Transverse colon (tissue), 4 donors: ENCODE data around the gene PRPF38A. TPM values are rescaled to one million over a fixed set of nuclear protein-coding genes. Genes with fewer than 3 reads are reported as not detected.

Experiments
- DNase-seq: peaks from one replicate; pipeline ENCODE4 v3.0.0-alpha.2; 2019
- H3K27ac ChIP-seq, 4 donors: fragments of 200-600 bp; sonication (generic); 2 replicates each; pipeline ENCODE4 v1.5.1; 2016 to 2018; ENCODE audit warnings: inconsistent platforms in 4 of 4
- H3K27me3 ChIP-seq: fragments of 200-600 bp; sonication (generic); 2 replicates; pipeline ENCODE4 v1.5.1; 2017; ENCODE audit warnings: inconsistent platforms
- H3K36me3 ChIP-seq, 4 donors: fragments of 200-600 bp; sonication (generic); 2 replicates each; pipeline ENCODE4 v1.5.1; 2017 to 2019; ENCODE audit warnings: inconsistent platforms in 4 of 4
- H3K4me1 ChIP-seq, 4 donors: fragments of 200-600 bp; sonication (generic); 2 replicates each; pipeline ENCODE4 v1.5.1; 2017 to 2020; ENCODE audit warnings: inconsistent platforms in 4 of 4
- H3K4me3 ChIP-seq, 4 donors: fragments of 200-600 bp; sonication (generic); 1 replicate in 1 of 4; 2 replicates in 3 of 4; pipeline versions ENCODE4 v1.5.1 to v1.6.1; 2017 to 2019; ENCODE audit warnings: inconsistent platforms in 4 of 4
- H3K9me3 ChIP-seq, 2 donors: fragments of 200-600 bp; sonication (generic); 2 replicates each; pipeline ENCODE4 v1.5.1; 2017 to 2019; ENCODE audit warnings: inconsistent platforms in 2 of 2
- CTCF ChIP-seq, 5 experiments: fragments of 200-600 bp in 3 of 5; fragments of 450-650 bp in 2 of 5; sonication (generic) in 3 of 5; IDR thresholded peaks; 1 replicate in 2 of 5; 2 replicates in 3 of 5; pipeline ENCODE4 v1.5.1; 2016 to 2017; ENCODE audit warnings: antibody characterized with exemption in 5 of 5, inconsistent platforms in 3 of 5, mild to moderate bottlenecking in 2 of 5, moderate library complexity in 1 of 5
- EP300 ChIP-seq: sonication (generic); formaldehyde crosslinking; IDR thresholded peaks from one replicate; pipeline ENCODE4 v1.6.1; 2017; ENCODE audit warnings: antibody characterized with exemption, low read depth
- POLR2A ChIP-seq: fragments of 450-650 bp; IDR thresholded peaks from one replicate; pipeline ENCODE4 v1.6.1; 2016; ENCODE audit warnings: antibody characterized with exemption, mild to moderate bottlenecking, moderate library complexity
- POLR2AphosphoS5 ChIP-seq, 3 donors: sonication (generic); formaldehyde crosslinking; IDR thresholded peaks; one replicate each; pipeline ENCODE4 v1.6.1; 2016; ENCODE audit warnings: antibody characterized with exemption in 3 of 3
- WGBS, 2 donors: methylation state at CpG; one replicate each; pipeline ENCODE4 v1.1.5; 2018; ENCODE audit warnings: low coverage in 1 of 2; 5-methylcytosine and 5-hydroxymethylcytosine counted together
- in situ Hi-C, 4 donors: fragments of 200-750 bp; cut with MboI; loops; one replicate each; pipeline versions ENCODE4 v1.15.0 to v1.15.1; 2017; ENCODE audit warnings: low sequenced_read_pairs in 3 of 4, low pct_ligation_motif_present in 1 of 4, low pct_unique_long_range_greater_than_20kb in 1 of 4
- intact Hi-C: fragments of 100-400 bp; cut with DNase I; formaldehyde crosslinking; loops from one replicate; pipeline ENCODE4 v1.15.1; 2023; ENCODE audit warnings: low total_unique reads
- total RNA-seq, 4 donors: library from RNA; depleted of rRNA; stranded (reverse); fragments of >200 nt; gene quantifications; one replicate each; pipeline ENCODE4 v1.1.0, GENCODE V29; 2016

Gene PRPF38A
- total RNA-seq, 4 donors from 2014 or later, result 4.0 to 25.5 (median 20.1) TPM

- 82 to 96% methylated on average over 3 to 5 of the region's 5 CpGs for WGBS, 2 donors
- intact Hi-C loops (no loop called here), in situ Hi-C loops (no loop called here)
Observed at GRCh38 chr1:52386458-52386857, 17.9 kb upstream of the PRPF38A start.

DNA sequence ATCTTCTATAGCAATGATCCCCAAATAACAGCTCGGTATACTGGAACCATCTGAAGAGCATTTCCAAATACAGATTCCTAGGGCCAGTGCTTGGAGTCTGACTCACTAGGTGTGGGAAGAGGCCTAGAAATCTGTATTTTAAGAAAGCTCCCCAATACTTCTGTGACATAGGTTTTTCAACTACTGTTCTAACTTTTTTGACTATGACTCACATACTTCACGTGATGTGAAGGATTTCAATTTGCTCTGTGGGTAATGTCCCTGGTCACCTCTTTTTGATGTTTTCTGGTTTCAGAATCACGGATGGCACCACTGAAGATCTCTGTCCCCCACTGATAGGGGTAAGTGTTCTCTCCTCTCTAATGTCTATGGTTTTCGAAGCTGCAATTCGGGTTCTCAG is 11.2 kb upstream of the PRPF38A start:
- TF ChIP-seq POLR2A (no peak), POLR2AphosphoS5 (IDR thresholded peaks at IDR 0.05) (no peak), EP300 (no peak)
- in situ Hi-C loops (no loop called here), intact Hi-C loops (no loop called here)
- Histone ChIP-seq H3K4me3 (no peak overlapping the region), H3K27ac (no peak overlapping the region), H3K36me3 (no peaks in the 10 kb centered on the region), H3K4me1 (no peaks in the 10 kb centered on the region), H3K9me3 (no peaks in the 10 kb centered on the region), H3K27me3 (no peaks in the 10 kb centered on the region)
- 94 to 100% methylated on average over 4 to 5 of the region's 5 CpGs for WGBS, 2 donors
- DNase-seq, result no peak

More at GRCh38 chr1:52386458-52386857, 17.9 kb upstream of the PRPF38A start:
- DNase-seq, result no peak
- no peaks in the 10 kb centered on the region for H3K36me3 ChIP-seq
- H3K27ac ChIP-seq, result no peak overlapping the region
- no peak for TF ChIP-seq CTCF (IDR thresholded peaks at IDR 0.05)
- no peak for TF ChIP-seq POLR2AphosphoS5 (IDR thresholded peaks at IDR 0.05)
- no peak for TF ChIP-seq EP300
- no peaks in the 10 kb centered on the region for H3K27me3 ChIP-seq
- H3K9me3 ChIP-seq, result no peaks in the 10 kb centered on the region
- H3K4me1 ChIP-seq, result no peaks in the 10 kb centered on the region
- no peak overlapping the region for H3K4me3 ChIP-seq

DNA sequence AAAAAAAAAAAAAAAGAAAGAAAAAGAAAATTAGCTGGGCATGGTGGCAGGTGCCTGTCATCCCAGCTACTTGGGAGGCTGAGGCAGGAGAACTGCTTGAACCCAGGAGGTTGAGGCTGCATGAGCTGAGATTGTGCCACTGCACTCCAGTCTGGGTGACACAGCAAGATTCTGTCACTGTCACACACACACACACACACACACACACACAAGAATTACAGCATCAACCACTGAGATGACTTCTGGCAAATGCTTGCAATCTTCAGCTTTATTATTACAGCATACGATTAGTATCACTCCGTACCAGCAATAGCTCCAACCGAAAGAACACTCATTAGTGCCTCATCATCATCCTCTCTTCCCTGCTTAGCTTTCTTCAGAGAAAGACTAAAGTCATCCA is 4.8 kb upstream of the PRPF38A start:
- Histone ChIP-seq H3K36me3 (no peaks in the 10 kb centered on the region), H3K27me3 (no peaks in the 10 kb centered on the region), H3K4me3 (no peak overlapping the region), H3K4me1 (peaks cover 4 to 14% (median 8%) of the 10 kb centered on the region in 4 donors), H3K9me3 (no peaks in the 10 kb centered on the region), H3K27ac (no peak overlapping the region)
- no peak for TF ChIP-seq POLR2A
- TF ChIP-seq EP300, result no peak
- no peak for TF ChIP-seq POLR2AphosphoS5 (IDR thresholded peaks at IDR 0.05)
- no peak for TF ChIP-seq CTCF (IDR thresholded peaks at IDR 0.05)
- in situ Hi-C loops, result loop anchor here in 2 of 4 donors (25.0 kb wide), 1 partner anchor 288 kb away; the partner anchor contains the start of gene COA7 (in 2 of the 2)
- intact Hi-C loops, result no loop called here
- DNase-seq, result no peak
- 90 to 96% methylated on average over 3 of the region's 3 CpGs for WGBS, 2 donors

DNA sequence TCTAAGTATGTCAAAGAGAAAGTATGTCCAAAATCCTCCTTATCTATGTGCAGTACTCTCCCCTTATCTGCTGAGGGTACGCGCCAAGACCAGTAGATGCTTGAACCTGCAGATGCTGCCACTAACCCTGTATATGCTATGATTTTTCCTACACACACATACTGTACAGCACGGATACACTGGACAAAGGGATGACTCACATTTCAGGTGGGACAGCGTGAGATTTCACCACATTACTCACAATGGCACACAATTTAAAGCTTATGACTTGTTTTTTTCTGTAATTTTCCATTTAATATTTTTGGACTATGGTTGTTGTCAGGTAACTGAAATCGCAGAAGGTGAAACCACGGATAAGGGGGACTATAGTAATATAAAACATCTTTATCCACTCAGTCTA is 4.3 kb upstream of the PRPF38A start:
- in situ Hi-C loops, result loop anchor here in 2 of 4 donors (25.0 kb wide), 1 partner anchor 287 kb away; the partner anchor contains the start of gene COA7 (in 2 of the 2)
- DNase-seq, result no peak
- 97 to 98% methylated on average over 4 to 6 of the region's 6 CpGs for WGBS, 2 donors
- H3K36me3 ChIP-seq, result no peaks in the 10 kb centered on the region
- no peak overlapping the region for H3K27ac ChIP-seq
- intact Hi-C loops, result no loop called here
- H3K9me3 ChIP-seq, result no peaks in the 10 kb centered on the region
- H3K4me1 ChIP-seq, result peaks cover 4 to 15% (median 9%) of the 10 kb centered on the region in 4 donors
- H3K4me3 ChIP-seq, result no peak overlapping the region
- TF ChIP-seq CTCF (IDR thresholded peaks at IDR 0.05) (no peak), POLR2AphosphoS5 (IDR thresholded peaks at IDR 0.05) (no peak), POLR2A (no peak), EP300 (no peak)
- no peaks in the 10 kb centered on the region for H3K27me3 ChIP-seq

GRCh38 chr1:52402860-52403240 is 1.6 kb upstream of the PRPF38A start:
- H3K4me3 ChIP-seq, result peak overlapping the region in 1 of 4 donors; percentile 22

More at GRCh38 chr1:52402860-52403240, 1.6 kb upstream of the PRPF38A start:
- 37% methylated on average over 3 of the region's 3 CpGs for WGBS, 2 donors
- peaks cover 0 to 1% (median 0%) of the 10 kb centered on the region in 4 donors for H3K36me3 ChIP-seq
- H3K9me3 ChIP-seq, result no peaks in the 10 kb centered on the region
- TF ChIP-seq POLR2A (no peak), CTCF (IDR thresholded peaks at IDR 0.05) (no peak), EP300 (no peak), POLR2AphosphoS5 (IDR thresholded peaks at IDR 0.05) (no peak)
- in situ Hi-C loops (loop anchor here in 2 of 4 donors (25.0 kb wide), 1 partner anchor 284 kb away; the partner anchor contains the start of gene COA7 (in 2 of the 2)), intact Hi-C loops (no loop called here)
- DNase-seq, result no peak
- H3K27me3 ChIP-seq, result no peaks in the 10 kb centered on the region
- H3K4me1 ChIP-seq, result peaks cover 14 to 27% (median 19%) of the 10 kb centered on the region in 4 donors
- peak overlapping the region; percentile 91 to 97 (median 92) for H3K27ac ChIP-seq
